GM12892 (cell line): ENCODE measurements around the gene ART3.

Experiments
- DNase-seq: peaks from one replicate; pipeline ENCODE4 v3.0.0; 2011; ENCODE audit not compliant: insufficient read length
- FAIRE-seq: peaks from 2 replicates; lab custom pipeline; 2011; peaks lifted over from hg19 to GRCh38; lab: Jason Lieb, UNC
- POLR2A ChIP-seq: IDR thresholded peaks from 2 replicates; pipeline ENCODE4 v1.6.1; 2011; ENCODE audit warnings: low read depth, low read length, control low read depth
- POLR2AphosphoS5 ChIP-seq: IDR thresholded peaks from 2 replicates; pipeline ENCODE4 v1.6.1; 2011; ENCODE audit warnings: low read depth, low read length, control low read depth
- TAF1 ChIP-seq: IDR thresholded peaks from 2 replicates; pipeline ENCODE4 v1.6.1; 2011; ENCODE audit warnings: low read depth, mild to moderate bottlenecking, control low read depth, low read length, borderline replicate concordance

Gene ART3

GRCh38 chr4:76120199-76120598, 45.7 kb downstream of the ART3 start:
- no peak for FAIRE-seq

GRCh38 chr4:76125816-76126215, 51.3 kb downstream of the ART3 start:
- FAIRE-seq (no peak), DNase-seq (no peak)
- TF ChIP-seq POLR2AphosphoS5 (no peak), POLR2A (no peak), TAF1 (no peak)

More at GRCh38 chr4:76120199-76120598, 45.7 kb downstream of the ART3 start:
- DNase-seq, result no peak
- TF ChIP-seq POLR2AphosphoS5, result no peak

GRCh38 chr4:76127754-76128153, 53.2 kb downstream of the ART3 start:
- TF ChIP-seq POLR2A, result no peak
- TF ChIP-seq TAF1, result no peak
- no peak for TF ChIP-seq POLR2AphosphoS5
- FAIRE-seq, result no peak
- no peak for DNase-seq

- no peak for FAIRE-seq
- DNase-seq, result no peak
- TF ChIP-seq POLR2A, result no peak
- no peak for TF ChIP-seq TAF1
- no peak for TF ChIP-seq POLR2AphosphoS5
These were observed 66.7 kb downstream of the ART3 start for GRCh38 chr4:76141241-76141640.

GRCh38 chr4:76144546-76144945, 70.0 kb downstream of the ART3 start:
- FAIRE-seq (no peak), DNase-seq (no peak)
- no peak for TF ChIP-seq TAF1
- TF ChIP-seq POLR2A, result no peak
- TF ChIP-seq POLR2AphosphoS5, result no peak

- DNase-seq (peak; percentile 38), FAIRE-seq (peak; percentile 82)
- TF ChIP-seq POLR2A (no peak), TAF1 (no peak), POLR2AphosphoS5 (no peak)
These were observed 73.1 kb downstream of the ART3 start for GRCh38 chr4:76147454-76148141.

GRCh38 chr4:76148142-76148865, 73.8 kb downstream of the ART3 start, which contains the start of gene NUP54:
Gene NUP54, minus strand, starts transcription at chr4:76148397. Its CDS starts 23 bp downstream, at chr4:76148374.
- FAIRE-seq, result peak; percentile 99
- peak; percentile 82 for DNase-seq
- TF ChIP-seq POLR2A (peak; percentile 85), POLR2AphosphoS5 (peak; percentile 90), TAF1 (peak; percentile 96)

GRCh38 chr4:76153356-76153755, 78.8 kb downstream of the ART3 start:
- no peak for TF ChIP-seq POLR2AphosphoS5
- TF ChIP-seq POLR2A, result no peak
- TF ChIP-seq TAF1, result no peak
- DNase-seq (no peak), FAIRE-seq (no peak)

- FAIRE-seq (no peak), DNase-seq (no peak)
- no peak for TF ChIP-seq TAF1
- no peak for TF ChIP-seq POLR2AphosphoS5
- no peak for TF ChIP-seq POLR2A
These were observed 81.5 kb downstream of the ART3 start for GRCh38 chr4:76155979-76156378.

- FAIRE-seq, result no peak
- TF ChIP-seq POLR2A (no peak), POLR2AphosphoS5 (no peak), TAF1 (no peak)
- DNase-seq, result no peak
These were observed 82.1 kb downstream of the ART3 start for GRCh38 chr4:76156635-76157034.

GRCh38 chr4:76160355-76160754, 85.8 kb downstream of the ART3 start:
- no peak for DNase-seq
- FAIRE-seq, result no peak
- no peak for TF ChIP-seq POLR2AphosphoS5
- TF ChIP-seq POLR2A, result no peak
- TF ChIP-seq TAF1, result no peak
